SK-N-SH treated with all-trans-retinoic acid at 6 μM for 48 hours (cell line): ENCODE data around the gene HDAC4.

Experiments
- ARNTL ChIP-seq: fragments of 450-650 bp; formaldehyde crosslinking; IDR thresholded peaks from 2 replicates; pipeline ENCODE4 v1.5.0; 2020; ENCODE audit warnings: low read depth, mild to moderate bottlenecking, moderate library complexity, borderline replicate concordance
- ESRRG ChIP-seq: fragments of 250-450 bp; sonication (Bioruptor Pico); IDR thresholded peaks from 2 replicates; pipeline ENCODE4 v1.6.1; 2021; ENCODE audit warnings: mild to moderate bottlenecking
- GLIS3 ChIP-seq: fragments of 250-450 bp; sonication (Bioruptor Pico); IDR thresholded peaks from 2 replicates; pipeline ENCODE4 v1.5.0; 2020; ENCODE audit warnings: mild to moderate bottlenecking, moderate library complexity
- ISL1 ChIP-seq: fragments of 250-450 bp; sonication (Bioruptor Pico); IDR thresholded peaks from 2 replicates; pipeline ENCODE4 v2.1.2; 2022; ENCODE audit warnings: mild to moderate bottlenecking, moderate library complexity
- POU6F1 ChIP-seq: fragments of 250-450 bp; sonication (Bioruptor Pico); IDR thresholded peaks from 2 replicates; pipeline ENCODE4 v1.8.0; 2021; ENCODE audit warnings: low read depth, mild to moderate bottlenecking, moderate library complexity, borderline replicate concordance
- PPARA ChIP-seq: fragments of 250-450 bp; sonication (Bioruptor Pico); IDR thresholded peaks from 2 replicates; pipeline ENCODE4 v1.5.0; 2020; ENCODE audit warnings: mild to moderate bottlenecking, borderline replicate concordance
- SNAI2 ChIP-seq: fragments of 250-450 bp; sonication (Bioruptor Pico); IDR thresholded peaks from 2 replicates; pipeline ENCODE4 v1.5.0; 2020; ENCODE audit warnings: mild to moderate bottlenecking, moderate library complexity
- TCF4 ChIP-seq: fragments of 250-450 bp; sonication (Bioruptor Pico); IDR thresholded peaks from 2 replicates; pipeline ENCODE4 v1.8.0; 2021; ENCODE audit warnings: mild to moderate bottlenecking, moderate library complexity, borderline replicate concordance
- TOX ChIP-seq: fragments of 250-450 bp; sonication (Bioruptor Pico); IDR thresholded peaks from 2 replicates; pipeline ENCODE4 v1.8.0; 2021; ENCODE audit warnings: mild to moderate bottlenecking, moderate library complexity, borderline replicate concordance
- TSHZ2 ChIP-seq: fragments of 250-450 bp; sonication (Bioruptor Pico); IDR thresholded peaks from 2 replicates; pipeline ENCODE4 v1.5.0; 2020; ENCODE audit warnings: mild to moderate bottlenecking, moderate library complexity
- ZFP3 ChIP-seq: fragments of 250-450 bp; sonication (Bioruptor Pico); IDR thresholded peaks from 2 replicates; pipeline ENCODE4 v1.5.0; 2020; ENCODE audit warnings: mild to moderate bottlenecking, moderate library complexity
- ZFP30 ChIP-seq: fragments of 450-650 bp; formaldehyde crosslinking; IDR thresholded peaks from 2 replicates; pipeline ENCODE4 v1.5.0; 2022; ENCODE audit warnings: mild to moderate bottlenecking, moderate library complexity
- TF ChIP-seq, protein P1 (sequence below): fragments of 250-450 bp; sonication (Bioruptor Pico); IDR thresholded peaks from 2 replicates; pipeline ENCODE4 v1.5.1; 2020; ENCODE audit warnings: low read depth, mild to moderate bottlenecking, moderate library complexity

GRCh38 chr2:239222312-239222660 lies 178.5 kb downstream of the HDAC4 start:
- TF ChIP-seq TOX (CRISPR knock-in tag) = no peak
- TF ChIP-seq, protein P1, sequence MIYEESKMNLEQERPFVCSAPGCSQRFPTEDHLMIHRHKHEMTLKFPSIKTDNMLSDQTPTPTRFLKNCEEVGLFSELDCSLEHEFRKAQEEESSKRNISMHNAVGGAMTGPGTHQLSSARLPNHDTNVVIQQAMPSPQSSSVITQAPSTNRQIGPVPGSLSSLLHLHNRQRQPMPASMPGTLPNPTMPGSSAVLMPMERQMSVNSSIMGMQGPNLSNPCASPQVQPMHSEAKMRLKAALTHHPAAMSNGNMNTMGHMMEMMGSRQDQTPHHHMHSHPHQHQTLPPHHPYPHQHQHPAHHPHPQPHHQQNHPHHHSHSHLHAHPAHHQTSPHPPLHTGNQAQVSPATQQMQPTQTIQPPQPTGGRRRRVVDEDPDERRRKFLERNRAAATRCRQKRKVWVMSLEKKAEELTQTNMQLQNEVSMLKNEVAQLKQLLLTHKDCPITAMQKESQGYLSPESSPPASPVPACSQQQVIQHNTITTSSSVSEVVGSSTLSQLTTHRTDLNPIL (CRISPR knock-in tag) = no peak
- TF ChIP-seq ZFP3 (CRISPR knock-in tag) = no peak
- TF ChIP-seq SNAI2 (CRISPR knock-in tag) = no peak
- TF ChIP-seq TCF4 (CRISPR knock-in tag) = no peak
- no peak for TF ChIP-seq POU6F1 (CRISPR knock-in tag)
- no peak for TF ChIP-seq ESRRG
- no peak for TF ChIP-seq ISL1 (CRISPR knock-in tag)
- no peak for TF ChIP-seq GLIS3 (CRISPR knock-in tag)
- no peak for TF ChIP-seq ARNTL (CRISPR knock-in tag)
- no peak for TF ChIP-seq TSHZ2 (CRISPR knock-in tag)
- no peak for TF ChIP-seq ZFP30 (CRISPR knock-in tag)
- TF ChIP-seq PPARA = no peak
